K562 (cell line): ENCODE measurements around the gene ALDH18A1. TPM values are rescaled to one million over a fixed set of nuclear protein-coding genes. Genes with fewer than 3 reads are reported as not detected.

Experiments used
- BDP1 ChIP-seq: IDR thresholded peaks from 3 replicates; pipeline ENCODE4 v1.6.1; 2011; ENCODE audit not compliant: insufficient read length, insufficient read depth
- E2F3 ChIP-seq: fragments of 250-450 bp; sonication (Bioruptor Pico); IDR thresholded peaks from 2 replicates; pipeline ENCODE4 v1.4.0; 2020; ENCODE audit warnings: mild to moderate bottlenecking
- ELF1 ChIP-seq: fragments of 200-800 bp; sonication (Bioruptor generic); IDR thresholded peaks from 2 replicates; pipeline ENCODE4 v1.6.1; 2016; ENCODE audit warnings: missing genetic modification characterization, missing compliant biosample characterization
- GABPB1 ChIP-seq: sonication (generic); formaldehyde crosslinking; IDR thresholded peaks from 2 replicates; pipeline ENCODE4 v1.8.0; 2022; ENCODE audit warnings: mild to moderate bottlenecking, missing genetic modification reagents
- KLF1 ChIP-seq: fragments of 450-650 bp; IDR thresholded peaks from 2 replicates; pipeline ENCODE4 v1.6.1; 2016; ENCODE audit warnings: missing genetic modification characterization, missing compliant biosample characterization
- MAZ ChIP-seq, 2 experiments: fragments of 450-650 bp in 1 of 2; sonication (generic) in 1 of 2; formaldehyde crosslinking; IDR thresholded peaks in 1 of 2; conservative IDR thresholded peaks in 1 of 2; 2 replicates each; pipeline versions ENCODE4 v1.4.0 to v1.5.0; 2020; ENCODE audit warnings: mild to moderate bottlenecking in 1 of 2, missing genetic modification reagents in 1 of 2
- MCM5 ChIP-seq: fragments of 450-650 bp; IDR thresholded peaks from 2 replicates; pipeline ENCODE4 v1.6.1; 2016; ENCODE audit warnings: low read depth
- ZBTB33 ChIP-seq: sonication (generic); formaldehyde crosslinking; IDR thresholded peaks from 2 replicates; pipeline ENCODE4 v1.8.1; 2023; ENCODE audit warnings: mild to moderate bottlenecking, missing genetic modification reagents
- ZKSCAN8 ChIP-seq: fragments of 200-800 bp; sonication (Bioruptor generic); IDR thresholded peaks from 2 replicates; pipeline ENCODE4 v1.6.1; 2016; ENCODE audit warnings: missing genetic modification characterization, missing compliant biosample characterization
- ZNF12 ChIP-seq: sonication (generic); formaldehyde crosslinking; IDR thresholded peaks from 2 replicates; pipeline ENCODE4 v1.4.0; 2020; ENCODE audit warnings: mild to moderate bottlenecking, missing genetic modification reagents
- ZNF143 ChIP-seq: sonication (generic); formaldehyde crosslinking; IDR thresholded peaks from 2 replicates; pipeline ENCODE4 v1.9.0; 2022; ENCODE audit warnings: mild to moderate bottlenecking, missing genetic modification reagents
- ZNF217 ChIP-seq: sonication (generic); formaldehyde crosslinking; IDR thresholded peaks from 2 replicates; pipeline ENCODE4 v1.8.0; 2022; ENCODE audit warnings: mild to moderate bottlenecking, missing genetic modification reagents
- ZNF282 ChIP-seq: sonication (generic); formaldehyde crosslinking; IDR thresholded peaks from 2 replicates; pipeline ENCODE4 v1.8.1; 2023; ENCODE audit warnings: missing genetic modification reagents
- ZNF644 ChIP-seq: fragments of 200-800 bp; sonication (Bioruptor generic); IDR thresholded peaks from 2 replicates; pipeline ENCODE4 v1.6.1; 2016; ENCODE audit warnings: low read depth, missing genetic modification characterization, missing compliant biosample characterization
- polyA plus RNA-seq, 8 experiments: library from polyadenylated mRNA; depleted of rRNA in 4 of 8; stranded (reverse) in 5 of 8; unstranded in 3 of 8; fragments of >200 nt; fragmentation: Nextera tagmentation in 2 of 8; fragmentation: Illumina TruSeq in 1 of 8; extraction: Ambion mirVana in 2 of 8; extraction: Trizol in 1 of 8; gene quantifications; 2 replicates each; pipeline versions ENCODE4 v1.2.1 to v1.2.3, GENCODE V29; 2011 to 2014; ENCODE audit warnings: inconsistent platforms in 1 of 8, missing spikeins in 1 of 8
- total RNA-seq, 7 experiments: library from RNA; depleted of rRNA in 6 of 7; stranded (reverse); fragments of >200 nt in 6 of 7; fragmentation: Illumina TruSeq in 2 of 7; extraction: Trizol in 2 of 7; gene quantifications; 2 replicates each; pipeline versions ENCODE4 v1.2.1 to v1.2.3, GENCODE V29; 2011 to 2021; ENCODE audit warnings: low replicate concordance in 1 of 7

Gene ALDH18A1
- total and polyA plus RNA-seq, 9 of the 15 experiments (the other 6 are each of a cell fraction or from before 2014, with no cell fraction given), result 12.0 to 83.3 (median 43.8) TPM

GRCh38 chr10:95644901-95645300, 11.6 kb downstream of the ALDH18A1 start (continued):
- TF ChIP-seq ZBTB33 (CRISPR knock-in tag) (no peak), ZNF143 (CRISPR knock-in tag) (no peak), ZNF217 (CRISPR knock-in tag) (no peak), MAZ (CRISPR knock-in tag; conservative IDR thresholded peaks at IDR 0.05 in 1 of 2, IDR thresholded peaks at IDR 0.05 in 1 of 2) (no peak), ZNF282 (no peak), ELF1 (no peak), ZKSCAN8 (CRISPR knock-in tag) (no peak), MCM5 (no peak), ZNF12 (no peak), GABPB1 (CRISPR knock-in tag) (no peak), BDP1 (no peak), ZNF644 (tag) (no peak), E2F3 (CRISPR knock-in tag) (no peak), KLF1 (no peak)
